ENCODE data around the gene MAST4.

MAST4 gene

DNA sequence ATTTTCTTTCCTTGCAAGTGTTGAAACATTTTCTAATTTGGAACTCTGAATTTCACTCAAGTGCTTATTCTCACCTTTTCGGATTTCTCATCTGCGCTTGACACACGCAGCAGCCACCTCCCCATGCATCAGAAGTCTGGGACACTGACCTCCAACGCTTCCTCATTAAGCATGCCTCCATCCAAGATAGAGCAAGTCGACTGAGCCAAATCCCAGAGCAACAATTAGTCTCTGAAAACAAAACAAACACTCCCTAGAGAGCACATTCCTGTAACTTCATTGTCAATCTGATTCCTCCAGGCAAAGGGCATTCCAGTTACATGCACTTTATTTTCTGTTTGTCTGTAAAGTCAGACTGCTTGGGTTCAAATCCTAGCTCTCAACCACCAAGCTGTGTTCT is 594.7 kb downstream of the MAST4 start:
- no peak for DNase-seq (ENCODE audit: low read depth)

DNA sequence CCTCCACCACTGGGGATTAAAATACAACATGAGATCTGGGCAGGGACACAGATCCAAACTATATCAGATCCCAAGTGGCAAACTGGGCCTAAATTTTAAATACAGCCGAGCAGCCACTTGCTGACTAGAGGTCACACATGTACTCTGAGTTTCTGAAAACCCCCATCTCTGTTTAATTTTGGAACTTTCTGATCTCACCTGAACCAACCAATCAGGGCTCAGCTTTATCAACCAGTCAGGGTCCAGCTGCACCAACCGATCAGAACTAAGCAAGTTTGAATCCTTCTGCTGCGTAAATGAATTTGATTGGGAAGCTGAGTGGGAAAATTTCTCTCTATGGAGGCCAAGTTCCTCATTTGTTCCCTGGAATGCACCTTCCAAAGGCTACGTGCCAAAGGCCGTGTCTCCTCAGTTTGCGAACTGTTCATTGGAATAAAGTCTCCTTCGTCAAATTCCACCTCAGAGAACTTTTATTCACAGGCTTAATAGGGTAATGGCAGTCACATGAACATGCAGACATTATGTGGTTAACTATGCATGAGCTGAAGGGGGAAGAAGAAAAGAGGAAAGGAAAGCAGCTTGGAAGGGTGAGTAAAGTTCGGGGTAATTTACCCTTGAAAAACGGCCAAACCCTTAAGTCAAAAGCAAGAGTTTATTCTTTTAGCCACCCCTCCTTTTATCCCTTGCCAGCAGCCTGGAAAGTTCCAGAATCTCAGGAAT is 596.7 kb downstream of the MAST4 start:
- no peak for DNase-seq (ENCODE audit: low read depth)

DNA sequence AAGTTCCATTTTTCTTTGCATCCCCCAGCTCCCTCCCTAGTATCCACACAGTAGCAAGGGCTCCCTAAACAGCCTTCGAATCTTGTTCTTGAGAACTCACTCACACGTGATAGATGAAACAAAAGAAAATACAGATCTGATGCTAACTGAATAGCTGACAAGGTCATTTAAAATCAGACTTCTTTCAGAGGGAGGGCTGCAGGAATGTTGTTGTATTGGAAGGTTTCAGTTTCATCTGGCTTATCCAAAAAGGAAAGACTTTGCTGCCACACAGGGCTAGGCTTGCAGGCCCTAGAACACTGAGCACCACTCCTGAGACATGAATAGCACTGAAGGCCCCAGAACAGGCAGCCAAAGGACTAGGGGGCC is 597.2 kb downstream of the MAST4 start:
- DNase-seq (ENCODE audit: low read depth), result no peak

DNA sequence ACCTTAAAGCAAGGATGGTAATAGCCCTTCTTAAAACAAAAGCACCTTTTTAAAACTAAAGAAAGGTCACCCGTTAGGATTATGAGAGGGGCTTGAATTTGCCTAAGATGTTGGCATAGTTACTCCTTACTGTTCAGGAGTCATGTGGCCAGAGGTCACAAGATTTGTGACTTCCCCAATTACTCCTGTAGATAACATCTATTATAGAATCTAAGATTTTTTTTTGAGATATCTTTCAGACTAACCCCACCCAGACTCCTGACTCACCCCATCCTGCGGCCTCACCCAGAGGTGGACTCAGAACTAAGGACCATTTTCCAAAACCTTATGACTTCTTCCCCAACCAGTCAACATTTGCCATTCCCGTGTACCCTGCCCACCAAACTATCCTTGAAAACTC is 598.0 kb downstream of the MAST4 start:
- DNase-seq (ENCODE audit: low read depth), result no peak

DNA sequence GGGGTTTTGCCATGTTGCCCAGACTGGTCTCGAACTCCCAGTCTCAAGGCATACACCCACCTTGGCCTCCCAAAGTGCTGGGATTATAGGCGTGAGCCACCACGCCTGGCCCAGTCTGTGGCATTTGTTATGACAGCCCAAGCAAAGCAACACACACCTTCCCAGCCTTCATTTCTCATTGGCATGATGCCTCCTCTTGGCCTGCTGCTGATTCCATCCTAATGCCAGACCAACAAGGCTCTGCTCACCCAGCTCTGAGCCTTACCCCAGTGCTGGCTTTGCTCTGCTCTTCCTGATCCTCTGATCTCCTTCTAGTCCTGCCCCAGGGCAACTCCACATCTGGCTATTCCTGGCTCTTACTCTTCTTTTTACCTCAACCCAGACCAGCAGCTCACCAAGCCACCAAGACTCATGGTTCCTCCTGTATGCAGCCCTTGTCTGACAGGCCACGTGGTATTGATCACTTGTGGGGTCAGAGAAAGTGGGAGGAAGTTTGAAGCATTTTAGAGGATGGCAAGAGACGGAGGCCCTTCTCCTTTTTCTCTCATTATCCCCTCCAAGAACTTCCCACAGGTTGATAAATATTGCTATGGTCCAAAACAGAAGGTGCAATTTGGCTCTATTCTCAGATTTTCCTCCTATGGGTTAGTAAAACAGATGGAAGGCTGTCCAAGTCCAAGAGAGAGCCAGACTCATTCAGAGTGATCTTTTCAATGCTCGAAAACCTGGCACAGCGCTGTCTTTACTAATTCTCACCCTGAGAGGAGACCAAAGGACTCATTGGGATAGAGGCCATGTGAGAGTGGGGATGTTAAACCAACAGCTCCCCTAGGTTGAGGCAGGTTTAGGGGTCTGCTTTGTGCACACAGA is 599.4 kb downstream of the MAST4 start:
- no peak for DNase-seq (ENCODE audit: low read depth)

DNA sequence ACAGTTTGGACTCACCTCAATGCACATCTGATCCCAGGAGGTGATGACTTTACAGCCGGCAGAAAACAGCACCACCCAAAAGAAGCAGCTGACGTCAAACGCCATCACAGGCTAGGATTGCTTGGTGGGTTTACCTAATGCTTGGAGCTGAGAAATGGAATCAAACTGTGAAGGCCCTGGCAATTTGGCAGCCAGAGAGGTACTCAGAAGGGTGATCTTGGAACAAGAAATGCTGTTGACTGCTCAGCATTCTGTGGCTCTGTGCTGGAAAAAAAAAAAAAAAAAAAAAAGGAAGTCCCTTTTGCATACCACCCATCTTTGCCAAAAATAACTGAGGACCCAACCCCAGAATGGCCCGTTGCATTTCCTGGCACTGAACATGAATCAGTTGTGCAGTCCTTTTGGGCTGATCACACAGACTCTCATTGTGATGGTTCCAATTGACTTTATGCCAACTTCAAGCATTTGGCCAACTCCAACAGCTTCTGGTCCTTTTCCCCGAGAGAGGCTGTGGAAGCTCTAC is 600.4 kb downstream of the MAST4 start, which contains the start of gene CD180:
Gene CD180 (minus strand): TSS at position 263 of the 523 bp plus-strand sequence. CDS start 158 bp downstream, at position 105.
- no peak for DNase-seq (ENCODE audit: low read depth)

DNA sequence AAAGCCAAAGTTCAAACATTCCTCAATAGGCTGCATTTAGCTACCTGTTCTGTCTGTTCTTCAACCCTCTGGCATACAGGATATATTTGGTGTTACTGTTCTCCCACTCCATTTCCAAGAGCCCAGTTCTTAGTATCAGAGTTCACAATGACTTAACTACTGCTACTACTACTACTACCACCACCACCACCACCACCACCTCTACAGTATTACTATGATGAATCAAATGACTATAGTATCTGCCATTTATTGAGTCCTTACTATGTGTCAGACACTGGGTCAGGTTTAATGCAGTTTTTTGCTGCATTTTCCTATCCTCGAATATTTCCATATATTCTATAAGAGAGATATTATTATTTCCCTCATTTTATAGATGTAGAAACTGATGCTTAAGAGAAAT is 601.3 kb downstream of the MAST4 start:
- no peak for DNase-seq (ENCODE audit: low read depth)

DNA sequence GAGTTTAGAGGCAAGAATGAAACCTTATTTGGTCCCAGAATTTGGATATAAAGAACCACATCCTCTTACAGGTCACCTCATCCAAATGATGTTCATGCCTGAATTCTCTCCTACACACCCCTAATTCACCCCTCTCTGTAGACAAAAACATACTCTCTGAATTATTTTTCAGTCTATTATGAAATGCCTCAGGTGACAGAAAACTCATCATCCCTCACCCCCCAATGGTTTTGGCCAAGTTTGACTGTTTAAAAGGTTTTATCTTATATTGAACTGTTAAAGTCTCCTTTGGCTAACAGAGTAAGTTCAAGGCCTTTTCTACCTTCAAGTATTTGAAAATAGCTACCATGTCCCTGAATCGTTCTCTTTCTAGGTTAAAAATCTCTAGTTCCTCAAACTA is 602.7 kb downstream of the MAST4 start:
- no peak for DNase-seq (ENCODE audit: low read depth)

DNA sequence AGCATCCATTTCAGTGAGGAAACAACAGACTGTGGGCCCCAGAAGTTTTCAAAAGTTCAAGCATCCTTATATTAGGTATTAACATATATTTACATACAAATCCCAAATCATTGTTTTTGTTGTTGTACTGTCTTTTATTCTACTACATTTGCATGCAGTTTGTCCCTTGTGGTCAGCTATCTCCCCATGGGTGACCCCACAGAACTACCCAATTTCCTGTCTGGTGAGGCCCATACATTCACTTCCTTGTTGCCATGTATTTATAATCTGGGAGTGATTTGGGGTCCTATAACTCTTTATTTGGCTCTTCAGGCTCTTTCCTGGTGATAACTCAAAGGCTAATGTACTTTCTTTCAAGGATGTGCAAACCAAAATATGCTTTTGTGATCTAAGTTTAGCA is 603.7 kb downstream of the MAST4 start:
- DNase-seq (ENCODE audit: low read depth), result no peak

DNA sequence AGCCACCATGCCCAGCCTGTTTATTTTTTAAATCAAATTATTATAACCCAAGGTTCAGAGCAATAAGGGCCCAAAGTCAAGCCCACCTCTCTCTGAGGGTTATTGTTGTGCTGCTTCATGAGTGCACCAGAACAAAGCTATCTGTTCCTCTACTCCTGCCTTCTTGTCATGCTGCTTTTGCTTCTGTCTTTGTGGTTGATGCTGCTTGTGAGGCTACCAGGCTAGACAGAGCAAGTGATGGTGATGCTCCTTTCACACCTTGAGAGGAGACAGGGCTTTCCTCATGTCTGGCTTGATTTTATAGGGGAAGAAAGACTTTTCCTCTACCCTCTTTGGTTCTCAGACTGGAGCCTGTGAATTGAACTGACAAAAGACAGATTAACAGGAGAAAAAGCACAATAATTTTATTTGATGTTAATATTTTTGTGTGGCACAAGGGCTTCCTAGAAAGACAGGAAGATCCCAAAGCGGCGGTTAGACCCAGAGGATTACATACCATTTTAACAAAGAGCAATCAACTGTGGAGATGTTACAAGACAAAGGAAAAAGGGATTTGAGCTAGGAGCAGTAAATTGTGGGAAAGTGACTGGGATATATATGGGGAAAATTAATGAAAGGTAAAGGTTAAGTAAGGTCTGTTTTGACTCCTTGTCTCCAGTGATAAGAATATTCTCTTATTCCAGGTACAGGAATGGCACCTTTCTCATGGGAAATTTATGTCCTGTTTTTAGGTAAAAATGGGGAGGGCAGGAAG is 604.8 kb downstream of the MAST4 start:
- no peak for DNase-seq (ENCODE audit: low read depth)

DNA sequence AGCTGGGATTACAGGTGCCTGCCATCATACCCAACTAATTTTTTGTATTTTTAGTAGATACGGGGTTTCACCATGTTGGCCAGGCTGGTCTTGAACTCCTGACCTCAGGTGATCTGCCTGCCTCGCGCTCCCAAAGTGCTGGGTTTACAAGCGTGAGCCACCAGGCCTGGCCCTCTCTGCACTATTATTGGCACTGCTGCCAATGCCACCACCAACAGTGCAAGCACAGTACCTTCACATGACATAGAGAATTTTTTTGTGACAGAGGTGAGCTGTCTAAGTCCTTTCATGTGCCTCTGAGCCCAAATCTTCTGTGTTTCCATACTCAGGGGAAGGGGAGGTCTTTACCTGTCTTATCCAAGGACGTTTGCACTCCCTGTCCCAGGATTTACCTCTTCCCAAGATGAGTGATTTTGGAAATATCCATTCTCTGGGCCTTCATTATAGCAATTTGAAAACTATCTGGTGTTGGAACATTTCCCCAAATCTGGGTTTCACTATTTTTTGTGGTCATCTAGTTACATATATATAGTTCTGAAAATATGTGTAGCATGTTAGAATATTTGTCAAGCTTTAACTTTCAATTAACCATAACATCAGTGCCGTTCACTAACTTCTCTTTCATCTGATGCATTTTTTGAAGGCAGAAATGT is 605.8 kb downstream of the MAST4 start:
- no peak for DNase-seq (ENCODE audit: low read depth)

DNA sequence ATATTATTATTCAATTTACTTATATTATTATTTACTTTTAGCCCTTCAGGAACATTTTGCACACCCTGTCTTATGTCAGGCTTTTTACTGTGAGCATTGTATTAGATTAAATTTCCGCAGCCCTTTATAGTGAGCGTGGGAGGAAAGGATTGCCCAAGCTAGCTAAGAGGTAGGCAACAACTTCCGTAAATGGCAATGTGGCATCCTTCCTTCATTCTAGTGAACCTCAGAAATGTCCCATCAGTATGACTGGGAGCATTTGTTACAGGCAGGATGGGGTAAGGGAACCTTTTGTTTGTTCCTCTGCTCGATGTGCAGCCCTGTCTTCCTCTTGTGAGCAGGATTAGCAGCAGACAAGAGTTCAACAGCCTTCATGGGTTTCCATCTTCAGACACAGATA is 606.6 kb downstream of the MAST4 start:
- no peak for DNase-seq (ENCODE audit: low read depth)

DNA sequence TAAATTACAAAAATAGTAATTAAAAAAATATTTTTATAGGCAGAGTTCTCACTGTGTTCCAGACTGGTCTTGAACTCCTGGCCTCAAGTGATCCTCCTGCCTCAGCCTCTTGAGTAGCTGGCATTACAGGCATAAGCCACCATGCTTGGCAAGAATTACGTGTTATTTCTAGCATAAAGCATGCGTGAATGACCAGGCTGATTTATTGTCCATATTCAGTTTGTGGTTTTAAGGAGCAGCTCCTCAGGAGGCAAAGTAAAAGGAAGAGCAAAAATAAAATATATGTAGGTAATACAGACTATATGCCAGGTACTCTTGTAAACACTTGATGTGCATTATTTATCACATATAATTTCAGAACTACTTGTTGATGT is 607.5 kb downstream of the MAST4 start:
- no peak for DNase-seq (ENCODE audit: low read depth)

DNA sequence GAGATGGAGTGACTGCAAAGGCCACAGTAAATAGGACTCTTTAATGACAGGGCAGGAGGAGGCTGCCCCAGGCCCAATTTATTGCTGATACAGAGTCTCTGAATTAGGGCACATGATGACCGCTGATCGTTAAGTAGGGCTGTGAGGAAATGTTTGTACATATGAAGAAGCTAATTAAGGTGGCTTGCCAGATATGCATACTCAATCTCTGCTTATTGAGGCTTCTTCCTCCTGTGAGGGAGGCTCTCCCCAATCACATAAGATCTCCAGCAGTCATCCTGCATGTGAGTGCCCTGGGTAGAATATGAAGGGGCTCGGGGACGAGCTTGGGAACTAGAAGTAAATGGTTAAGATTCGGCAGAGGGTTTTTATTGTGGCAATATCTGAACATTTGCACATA is 608.6 kb downstream of the MAST4 start:
- DNase-seq (ENCODE audit: low read depth), result no peak

DNA sequence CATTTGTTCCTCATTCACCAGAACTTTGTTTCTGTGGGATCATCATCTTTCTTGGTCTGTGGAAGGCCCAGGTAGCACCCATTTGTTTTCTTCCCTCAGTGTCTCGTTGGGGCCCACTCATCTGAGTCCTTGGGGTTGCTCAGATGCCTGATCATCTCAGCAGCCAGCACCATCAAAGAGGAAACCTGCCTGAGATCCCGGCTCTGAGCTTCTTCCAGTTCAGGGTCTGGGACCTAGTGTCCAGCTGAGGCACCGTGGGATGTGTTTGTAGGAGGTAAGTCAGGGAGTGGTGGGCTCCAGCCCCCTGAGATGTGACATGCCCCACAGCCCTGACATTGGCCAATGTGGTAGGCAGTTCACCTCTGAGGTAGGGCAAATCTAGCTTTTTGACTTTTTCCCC is 609.8 kb downstream of the MAST4 start:
- DNase-seq (ENCODE audit: low read depth), result no peak

DNA sequence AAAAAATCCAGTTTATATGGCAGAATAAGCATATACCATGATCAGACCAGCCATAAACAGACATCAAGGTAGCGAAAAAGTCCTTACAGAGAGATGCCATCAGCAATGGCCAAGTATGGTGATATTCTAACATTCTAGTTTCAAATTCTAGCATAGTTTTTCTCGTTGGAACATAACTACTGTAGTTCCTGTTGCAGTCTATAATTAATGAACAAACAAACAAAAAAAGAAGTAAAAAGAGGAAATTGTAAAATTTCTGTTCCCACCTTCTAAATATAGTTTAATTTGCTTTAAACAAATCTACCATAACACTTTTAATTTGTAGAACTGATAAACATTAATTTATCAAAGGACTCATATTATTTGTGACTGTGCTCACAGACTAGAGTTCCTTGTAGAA is 610.3 kb downstream of the MAST4 start:
- no peak for DNase-seq (ENCODE audit: low read depth)

DNA sequence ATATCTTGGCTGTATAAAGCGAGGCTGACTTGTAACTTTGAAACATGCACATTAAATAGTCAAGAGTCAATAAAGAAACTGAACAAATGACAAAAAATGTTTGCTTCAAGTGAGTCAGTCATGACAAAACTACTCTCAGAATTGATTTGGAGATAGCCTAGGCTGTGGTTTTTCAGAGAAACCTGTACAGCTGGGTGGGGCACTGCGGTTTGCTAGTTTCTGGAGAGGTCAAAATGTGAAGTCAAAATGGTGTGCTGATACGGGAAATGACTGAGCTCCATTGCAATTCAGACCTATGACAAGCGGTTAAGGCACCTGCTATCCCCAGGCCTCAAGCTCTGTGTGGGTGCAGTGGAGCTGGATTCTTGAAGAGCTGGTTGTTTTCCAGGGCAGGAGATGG is 610.7 kb downstream of the MAST4 start:
- no peak for DNase-seq (ENCODE audit: low read depth)

DNA sequence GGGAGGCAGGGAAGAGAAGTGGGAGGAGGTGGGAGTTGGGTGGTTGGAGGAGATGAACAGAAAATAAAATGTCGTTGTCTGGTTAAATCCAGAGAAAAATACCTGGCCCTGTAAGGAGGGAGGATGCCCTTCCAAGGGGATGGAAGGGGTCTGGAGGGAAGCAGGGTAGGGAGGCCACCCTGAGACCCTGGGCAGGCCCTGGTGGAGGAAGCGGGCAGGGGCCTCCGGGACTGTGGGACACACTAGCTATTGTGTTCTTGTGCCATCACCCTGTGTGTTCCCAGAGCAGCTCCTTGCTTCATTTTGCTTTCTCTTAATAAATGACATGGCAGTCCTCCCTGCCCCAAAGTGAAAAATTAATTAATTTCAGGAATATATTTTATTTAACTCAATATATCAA is 612.2 kb downstream of the MAST4 start:
- no peak for DNase-seq (ENCODE audit: low read depth)

DNA sequence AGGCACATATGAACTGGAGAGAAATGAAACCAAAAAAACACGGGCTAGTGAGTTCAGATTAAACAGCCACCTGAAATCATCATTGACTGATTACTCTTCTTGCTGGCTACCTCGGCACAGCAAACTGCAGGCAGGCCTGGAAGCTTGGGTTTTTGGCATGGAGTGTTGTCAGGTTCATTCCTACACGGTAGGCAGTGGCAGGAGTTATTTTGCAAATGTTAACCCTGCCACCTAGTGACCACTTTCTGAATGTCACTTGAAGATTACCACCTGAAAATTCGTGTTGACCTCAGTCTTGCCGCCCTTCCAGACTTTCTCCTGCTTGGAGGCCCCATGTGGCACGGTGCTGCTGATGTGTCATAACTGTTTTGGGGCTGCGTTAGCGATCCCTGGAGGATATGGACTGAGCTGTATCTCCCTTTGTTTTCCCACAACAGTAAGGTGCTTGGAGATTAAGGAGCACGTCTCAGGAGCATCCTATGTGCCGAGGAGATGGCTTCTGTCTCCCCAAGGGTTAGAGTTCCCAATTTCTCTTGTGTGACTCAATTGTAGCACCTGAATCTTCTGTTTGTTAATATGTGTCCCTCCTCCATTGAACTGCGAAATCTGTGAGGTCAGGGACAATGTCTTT is 613.1 kb downstream of the MAST4 start:
- no peak for DNase-seq (ENCODE audit: low read depth)

DNA sequence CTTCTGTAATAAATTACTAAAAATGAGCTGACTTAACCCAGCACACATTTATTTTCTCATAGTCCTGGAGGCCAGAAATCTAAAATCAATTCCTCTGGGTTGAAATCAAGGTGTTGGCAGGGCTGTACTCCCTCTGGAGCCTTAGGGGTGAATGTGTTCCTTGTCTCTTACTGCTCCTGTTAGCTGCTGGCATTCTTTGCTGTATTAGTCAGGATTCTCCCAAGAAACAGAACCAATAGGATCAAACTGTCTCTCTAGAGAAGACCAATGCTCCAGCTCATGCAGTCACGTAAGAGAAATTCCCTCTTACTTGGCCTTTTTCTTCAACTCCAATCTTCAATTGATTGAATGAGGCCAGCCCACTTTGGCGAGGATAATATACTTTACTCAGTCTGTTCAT is 615.7 kb downstream of the MAST4 start:
- no peak for DNase-seq (ENCODE audit: low read depth)

DNA sequence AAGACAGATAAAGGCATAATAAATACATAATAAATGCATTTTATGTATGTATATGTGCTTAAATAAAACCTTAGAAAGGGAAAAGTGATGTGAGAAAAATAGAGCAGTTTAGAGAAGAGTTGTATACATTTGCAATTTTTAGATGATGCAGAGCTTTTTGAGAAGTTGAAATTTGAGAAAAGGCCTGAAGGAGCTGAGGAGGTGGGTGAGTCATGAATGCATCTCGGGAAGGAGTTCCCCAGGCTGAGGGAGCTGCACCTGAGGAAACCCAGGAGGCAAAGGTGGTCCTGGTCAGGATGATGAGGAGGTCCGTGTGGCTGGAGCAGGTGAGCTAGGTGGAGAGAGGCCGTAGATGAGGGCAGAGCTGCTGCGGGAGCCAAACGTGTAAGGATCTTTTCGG is 617.8 kb downstream of the MAST4 start:
- DNase-seq (ENCODE audit: low read depth), result no peak
